ENCODE measurements around the gene DESI2.

DESI2 gene

GRCh38 chr1:244662599-244662998 lies 9.7 kb downstream of the DESI2 start (continued):
- TF ChIP-seq ZSCAN16 (tag by site-specific recombination; IDR thresholded peaks at IDR 0.05): no peak
- TF ChIP-seq PATZ1 (tag by site-specific recombination; IDR thresholded peaks at IDR 0.05): no peak
- TF ChIP-seq PRDM1 (tag by site-specific recombination; IDR thresholded peaks at IDR 0.05): peak; percentile 88
- TF ChIP-seq ZNF600 (tag by site-specific recombination; IDR thresholded peaks at IDR 0.05): 0 out of 2 replicates have a peak, but pooled peaks have one; percentile 23
- TF ChIP-seq, protein P1, sequence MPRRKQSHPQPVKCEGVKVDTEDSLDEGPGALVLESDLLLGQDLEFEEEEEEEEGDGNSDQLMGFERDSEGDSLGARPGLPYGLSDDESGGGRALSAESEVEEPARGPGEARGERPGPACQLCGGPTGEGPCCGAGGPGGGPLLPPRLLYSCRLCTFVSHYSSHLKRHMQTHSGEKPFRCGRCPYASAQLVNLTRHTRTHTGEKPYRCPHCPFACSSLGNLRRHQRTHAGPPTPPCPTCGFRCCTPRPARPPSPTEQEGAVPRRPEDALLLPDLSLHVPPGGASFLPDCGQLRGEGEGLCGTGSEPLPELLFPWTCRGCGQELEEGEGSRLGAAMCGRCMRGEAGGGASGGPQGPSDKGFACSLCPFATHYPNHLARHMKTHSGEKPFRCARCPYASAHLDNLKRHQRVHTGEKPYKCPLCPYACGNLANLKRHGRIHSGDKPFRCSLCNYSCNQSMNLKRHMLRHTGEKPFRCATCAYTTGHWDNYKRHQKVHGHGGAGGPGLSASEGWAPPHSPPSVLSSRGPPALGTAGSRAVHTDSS (tag by site-specific recombination; IDR thresholded peaks at IDR 0.05): no peak
- TF ChIP-seq ZNF548 (tag by site-specific recombination; IDR thresholded peaks at IDR 0.05): no peak
- no peak for TF ChIP-seq WT1 (tag by site-specific recombination; IDR thresholded peaks at IDR 0.05)
- TF ChIP-seq KLF1 (tag by site-specific recombination; IDR thresholded peaks at IDR 0.05): no peak
- TF ChIP-seq ZNF580 (tag by site-specific recombination; IDR thresholded peaks at IDR 0.05): no peak

DNA sequence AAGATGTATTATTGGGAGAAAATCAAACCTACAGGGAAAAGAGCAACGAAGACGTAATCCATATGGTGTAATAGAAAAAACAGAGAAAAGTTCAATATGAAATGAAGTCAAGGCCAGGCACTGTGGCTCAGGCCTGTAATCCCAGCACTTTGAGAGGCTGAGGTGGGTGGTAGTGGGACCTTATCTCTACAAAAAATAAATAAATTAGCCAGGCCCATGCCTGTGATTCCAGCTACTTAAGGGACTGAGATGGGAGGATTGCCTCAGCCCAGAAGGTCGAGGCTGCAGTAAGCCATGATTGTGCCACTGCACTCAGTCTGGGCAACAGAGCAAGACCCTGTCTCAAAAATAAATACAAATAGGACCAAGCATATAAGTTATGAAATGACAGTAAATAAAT lies 11.4 kb downstream of the DESI2 start:
- H3K27ac ChIP-seq (ENCODE audit: extremely low read depth, low read depth, low read length): no peak overlapping the region
- peaks cover 27% of the 10 kb centered on the region for H3K4me1 ChIP-seq (ENCODE audit: control insufficient read depth, insufficient read depth, low read length)
- H3K9me3 ChIP-seq (ENCODE audit: control insufficient read depth, insufficient read depth, low read depth, low read length): no peaks in the 10 kb centered on the region
- ChIA-PET CTCF (interaction anchor here (1.1 to 1.6 kb wide), 2 partner anchors 10 to 11 kb away, joined by 3 to 4 read pairs; no protein-coding TSS in a partner anchor), POLR2A (interaction anchor here (0.6 to 1.7 kb wide), 2 partner anchors 11 to 34 kb away, joined by 3 to 4 read pairs; no protein-coding TSS in a partner anchor)
- peaks cover 4 to 9% of the 10 kb centered on the region in 2 experiments; a peak in 2 of 3 replicates for H3K36me3 ChIP-seq (ENCODE audit: control insufficient read depth in 2 of 2, insufficient read depth in 1 of 2, low read length in 2 of 2)
- H3K4me3 ChIP-seq (ENCODE audit: low read depth, low read length): no peak overlapping the region
- TF ChIP-seq KLF1 (tag by site-specific recombination; IDR thresholded peaks at IDR 0.05) (peak; percentile 76), BCL11A (tag by site-specific recombination; IDR thresholded peaks at IDR 0.05; ENCODE audit: low read depth) (no peak), ZFP69B (tag by site-specific recombination; IDR thresholded peaks at IDR 0.05) (peak; percentile 57), ZNF324 (tag by site-specific recombination; IDR thresholded peaks at IDR 0.05) (no peak), TRIM28 (IDR thresholded peaks at IDR 0.05; ENCODE audit: borderline replicate concordance, low read length) (peak; percentile 57; the same call in 1 of the 2 replicates), HOXD13 (CRISPR knock-in tag; IDR thresholded peaks at IDR 0.05; ENCODE audit: borderline replicate concordance) (no peak), ZBTB17 (tag by site-specific recombination; IDR thresholded peaks at IDR 0.05) (peak; percentile 51), ZNF10 (tag by site-specific recombination; IDR thresholded peaks at IDR 0.05) (no peak), ZNF580 (tag by site-specific recombination; IDR thresholded peaks at IDR 0.05) (peak; percentile 34; the same call in 1 of the 2 replicates), ZNF248 (tag by site-specific recombination; IDR thresholded peaks at IDR 0.05) (no peak), ZNF121 (tag by site-specific recombination; IDR thresholded peaks at IDR 0.05) (peak; percentile 97), IKZF3 (tag by site-specific recombination; IDR thresholded peaks at IDR 0.05) (no peak), OSR2 (tag by site-specific recombination; IDR thresholded peaks at IDR 0.05) (peak; percentile 96), ATF2 (tag by site-specific recombination; IDR thresholded peaks at IDR 0.05; ENCODE audit: low read depth) (peak; percentile 6; the same call in 1 of the 2 replicates), ZNF629 (tag by site-specific recombination; IDR thresholded peaks at IDR 0.05) (peak; percentile 36; the same call in 1 of the 2 replicates), ZBTB48 (tag by site-specific recombination; IDR thresholded peaks at IDR 0.05) (peak; percentile 55; the same call in 1 of the 2 replicates)
- TF ChIP-seq, protein P2, sequence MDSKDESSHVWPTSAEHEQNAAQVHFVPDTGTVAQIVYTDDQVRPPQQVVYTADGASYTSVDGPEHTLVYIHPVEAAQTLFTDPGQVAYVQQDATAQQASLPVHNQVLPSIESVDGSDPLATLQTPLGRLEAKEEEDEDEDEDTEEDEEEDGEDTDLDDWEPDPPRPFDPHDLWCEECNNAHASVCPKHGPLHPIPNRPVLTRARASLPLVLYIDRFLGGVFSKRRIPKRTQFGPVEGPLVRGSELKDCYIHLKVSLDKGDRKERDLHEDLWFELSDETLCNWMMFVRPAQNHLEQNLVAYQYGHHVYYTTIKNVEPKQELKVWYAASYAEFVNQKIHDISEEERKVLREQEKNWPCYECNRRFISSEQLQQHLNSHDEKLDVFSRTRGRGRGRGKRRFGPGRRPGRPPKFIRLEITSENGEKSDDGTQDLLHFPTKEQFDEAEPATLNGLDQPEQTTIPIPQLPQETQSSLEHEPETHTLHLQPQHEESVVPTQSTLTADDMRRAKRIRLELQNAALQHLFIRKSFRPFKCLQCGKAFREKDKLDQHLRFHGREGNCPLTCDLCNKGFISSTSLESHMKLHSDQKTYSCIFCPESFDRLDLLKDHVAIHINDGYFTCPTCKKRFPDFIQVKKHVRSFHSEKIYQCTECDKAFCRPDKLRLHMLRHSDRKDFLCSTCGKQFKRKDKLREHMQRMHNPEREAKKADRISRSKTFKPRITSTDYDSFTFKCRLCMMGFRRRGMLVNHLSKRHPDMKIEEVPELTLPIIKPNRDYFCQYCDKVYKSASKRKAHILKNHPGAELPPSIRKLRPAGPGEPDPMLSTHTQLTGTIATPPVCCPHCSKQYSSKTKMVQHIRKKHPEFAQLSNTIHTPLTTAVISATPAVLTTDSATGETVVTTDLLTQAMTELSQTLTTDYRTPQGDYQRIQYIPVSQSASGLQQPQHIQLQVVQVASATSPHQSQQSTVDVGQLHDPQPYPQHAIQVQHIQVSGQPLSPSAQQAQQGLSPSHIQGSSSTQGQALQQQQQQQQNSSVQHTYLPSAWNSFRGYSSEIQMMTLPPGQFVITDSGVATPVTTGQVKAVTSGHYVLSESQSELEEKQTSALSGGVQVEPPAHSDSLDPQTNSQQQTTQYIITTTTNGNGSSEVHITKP (tag by site-specific recombination; IDR thresholded peaks at IDR 0.05): peak; percentile 23; the same call in 1 of the 2 replicates
- TF ChIP-seq, protein P3, sequence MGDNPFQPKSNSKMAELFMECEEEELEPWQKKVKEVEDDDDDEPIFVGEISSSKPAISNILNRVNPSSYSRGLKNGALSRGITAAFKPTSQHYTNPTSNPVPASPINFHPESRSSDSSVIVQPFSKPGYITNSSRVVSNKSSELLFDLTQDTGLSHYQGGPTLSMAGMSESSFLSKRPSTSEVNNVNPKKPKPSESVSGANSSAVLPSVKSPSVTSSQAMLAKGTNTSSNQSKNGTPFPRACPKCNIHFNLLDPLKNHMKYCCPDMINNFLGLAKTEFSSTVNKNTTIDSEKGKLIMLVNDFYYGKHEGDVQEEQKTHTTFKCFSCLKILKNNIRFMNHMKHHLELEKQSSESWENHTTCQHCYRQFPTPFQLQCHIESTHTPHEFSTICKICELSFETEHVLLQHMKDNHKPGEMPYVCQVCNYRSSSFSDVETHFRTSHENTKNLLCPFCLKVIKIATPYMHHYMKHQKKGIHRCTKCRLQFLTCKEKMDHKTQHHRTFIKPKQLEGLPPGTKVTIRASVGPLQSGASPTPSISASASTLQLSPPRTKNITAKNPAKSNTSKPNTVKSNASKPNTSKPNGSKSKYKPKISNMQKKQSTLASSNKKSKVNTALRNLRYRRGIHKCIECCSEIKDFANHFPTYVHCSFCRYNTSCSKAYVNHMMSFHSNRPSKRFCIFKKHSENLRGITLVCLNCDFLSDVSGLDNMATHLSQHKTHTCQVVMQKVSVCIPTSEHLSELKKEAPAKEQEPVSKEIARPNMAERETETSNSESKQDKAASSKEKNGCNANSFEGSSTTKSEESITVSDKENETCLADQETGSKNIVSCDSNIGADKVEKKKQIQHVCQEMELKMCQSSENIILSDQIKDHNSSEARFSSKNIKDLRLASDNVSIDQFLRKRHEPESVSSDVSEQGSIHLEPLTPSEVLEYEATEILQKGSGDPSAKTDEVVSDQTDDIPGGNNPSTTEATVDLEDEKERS (tag by site-specific recombination; IDR thresholded peaks at IDR 0.05): no peak

Measured in HEK293 (cell line).